DOHH2 (cell line): ENCODE results near the gene CRADD.

Source experiments
- H3F3A ChIP-seq: fragments of 200-600 bp; sonication (generic), shearing (Covaris generic); 2 replicates; pipeline ENCODE4 v1.6.0; 2016; ENCODE audit warnings: antibody characterized with exemption, mild to moderate bottlenecking; ENCODE audit not compliant: control insufficient read depth, insufficient read depth
- H3K27ac ChIP-seq: fragments of 200-600 bp; sonication (generic); 2 replicates; pipeline ENCODE4 v1.5.1; 2014; ENCODE audit warnings: low read depth, mild to moderate bottlenecking, low read length, moderate library complexity
- H3K27me3 ChIP-seq: fragments of 200-600 bp; sonication (generic); 2 replicates; pipeline ENCODE4 v1.6.1; 2014; ENCODE audit warnings: mild to moderate bottlenecking, low read length, mixed read lengths; ENCODE audit not compliant: control insufficient read depth
- H3K36me3 ChIP-seq: fragments of 200-600 bp; sonication (generic); 2 replicates; pipeline ENCODE4 v1.6.1; 2014; ENCODE audit warnings: mild to moderate bottlenecking, low read length, moderate library complexity, mixed read lengths; ENCODE audit not compliant: control insufficient read depth
- H3K4me1 ChIP-seq: fragments of 200-600 bp; sonication (generic); 2 replicates; pipeline ENCODE4 v1.6.1; 2014; ENCODE audit warnings: mild to moderate bottlenecking, low read length, mixed read lengths; ENCODE audit not compliant: control insufficient read depth
- H3K4me2 ChIP-seq: fragments of 200-600 bp; sonication (generic); 2 replicates; pipeline ENCODE4 v1.6.0; 2014; ENCODE audit warnings: mild to moderate bottlenecking, low read length, moderate library complexity
- H3K4me3 ChIP-seq: fragments of 200-600 bp; sonication (generic); 2 replicates; pipeline ENCODE4 v1.5.1; 2014; ENCODE audit warnings: mild to moderate bottlenecking, low read length, mixed read lengths
- H3K79me2 ChIP-seq: fragments of 200-600 bp; sonication (generic); 2 replicates; pipeline ENCODE4 v1.6.1; 2014; ENCODE audit warnings: mild to moderate bottlenecking, low read length, mixed read lengths; ENCODE audit not compliant: control insufficient read depth
- H3K9me2 ChIP-seq: fragments of 200-600 bp; sonication (generic); replicated peaks from 2 replicates; pipeline ENCODE4 v1.6.1; 2014; ENCODE audit warnings: mild to moderate bottlenecking, low read length, mixed read lengths; ENCODE audit not compliant: control insufficient read depth
- H3K9me3 ChIP-seq: fragments of 200-600 bp; sonication (generic); 2 replicates; pipeline ENCODE4 v1.6.1; 2014; ENCODE audit warnings: antibody characterized with exemption, low read length, mixed read lengths; ENCODE audit not compliant: control insufficient read depth, insufficient read depth
- H4K20me1 ChIP-seq: fragments of 200-600 bp; sonication (generic); 2 replicates; pipeline ENCODE4 v1.6.0; 2014; ENCODE audit warnings: low read depth, mild to moderate bottlenecking, antibody characterized with exemption, low read length, moderate library complexity; ENCODE audit not compliant: control insufficient read depth, insufficient read depth
- EZH2phosphoT487 ChIP-seq: fragments of 200-600 bp; sonication (generic); IDR thresholded peaks from 2 replicates; pipeline ENCODE4 v1.6.1; 2017; ENCODE audit warnings: borderline replicate concordance, mild to moderate bottlenecking, antibody characterized with exemption, low read length, moderate library complexity, mixed read lengths
- TF ChIP-seq, protein P1 (sequence below): fragments of 200-600 bp; sonication (generic); IDR thresholded peaks from one replicate; pipeline ENCODE4 v1.5.1; 2014; ENCODE audit warnings: antibody characterized with exemption, mild to moderate bottlenecking, low read depth, low read length; ENCODE audit not compliant: poor library complexity, severe bottlenecking

CRADD gene

GRCh38 chr12:93862424-93862823 is 185.2 kb downstream of the CRADD start:
- Histone ChIP-seq H3K27me3 (no peaks in the 10 kb centered on the region), H3K9me3 (peaks cover 16% of the 10 kb centered on the region; the same call in 1 of the 2 replicates), H3K27ac (no peak overlapping the region), H3K36me3 (no peaks in the 10 kb centered on the region), H4K20me1 (no peaks in the 10 kb centered on the region), H3K9me2 (no peaks in the 10 kb centered on the region), H3K4me3 (no peak overlapping the region), H3F3A (no peaks in the 10 kb centered on the region), H3K4me2 (no peak overlapping the region), H3K79me2 (no peaks in the 10 kb centered on the region), H3K4me1 (no peaks in the 10 kb centered on the region)
- TF ChIP-seq, protein P1, sequence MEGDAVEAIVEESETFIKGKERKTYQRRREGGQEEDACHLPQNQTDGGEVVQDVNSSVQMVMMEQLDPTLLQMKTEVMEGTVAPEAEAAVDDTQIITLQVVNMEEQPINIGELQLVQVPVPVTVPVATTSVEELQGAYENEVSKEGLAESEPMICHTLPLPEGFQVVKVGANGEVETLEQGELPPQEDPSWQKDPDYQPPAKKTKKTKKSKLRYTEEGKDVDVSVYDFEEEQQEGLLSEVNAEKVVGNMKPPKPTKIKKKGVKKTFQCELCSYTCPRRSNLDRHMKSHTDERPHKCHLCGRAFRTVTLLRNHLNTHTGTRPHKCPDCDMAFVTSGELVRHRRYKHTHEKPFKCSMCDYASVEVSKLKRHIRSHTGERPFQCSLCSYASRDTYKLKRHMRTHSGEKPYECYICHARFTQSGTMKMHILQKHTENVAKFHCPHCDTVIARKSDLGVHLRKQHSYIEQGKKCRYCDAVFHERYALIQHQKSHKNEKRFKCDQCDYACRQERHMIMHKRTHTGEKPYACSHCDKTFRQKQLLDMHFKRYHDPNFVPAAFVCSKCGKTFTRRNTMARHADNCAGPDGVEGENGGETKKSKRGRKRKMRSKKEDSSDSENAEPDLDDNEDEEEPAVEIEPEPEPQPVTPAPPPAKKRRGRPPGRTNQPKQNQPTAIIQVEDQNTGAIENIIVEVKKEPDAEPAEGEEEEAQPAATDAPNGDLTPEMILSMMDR, result no peak

DNA sequence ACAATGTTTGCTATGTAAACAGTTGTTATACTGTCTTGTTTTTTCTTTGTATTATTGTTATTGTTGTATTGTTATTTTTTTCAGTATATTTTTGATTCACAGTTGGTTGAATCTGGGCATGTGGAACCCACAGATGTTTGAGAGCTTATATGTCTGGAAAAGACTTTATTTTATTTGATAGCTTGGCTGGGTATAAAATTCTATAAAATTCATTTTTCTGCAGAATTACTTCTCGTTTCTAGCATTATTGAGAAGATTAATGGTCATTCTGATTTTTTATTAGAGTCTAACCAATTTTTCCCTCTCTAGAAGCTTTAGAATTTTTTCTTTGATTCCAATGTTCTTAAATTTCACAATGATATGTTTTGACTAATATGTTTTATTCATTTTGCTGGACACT is 188.6 kb downstream of the CRADD start:
- no peak overlapping the region for H3K4me3 ChIP-seq
- no peaks in the 10 kb centered on the region for H3K4me1 ChIP-seq

GRCh38 chr12:93868771-93869170 is 191.6 kb downstream of the CRADD start:
- Histone ChIP-seq H3K27ac (no peak overlapping the region), H3K9me2 (no peaks in the 10 kb centered on the region), H3K36me3 (no peaks in the 10 kb centered on the region), H3K4me2 (no peak overlapping the region), H3K4me3 (no peak overlapping the region), H3K4me1 (no peaks in the 10 kb centered on the region), H3F3A (no peaks in the 10 kb centered on the region), H3K9me3 (peaks cover 21% of the 10 kb centered on the region; the same call in 1 of the 2 replicates), H3K27me3 (0 out of 2 replicates have a peak, but pooled peaks cover 3% of the 10 kb centered on the region), H4K20me1 (no peaks in the 10 kb centered on the region), H3K79me2 (no peaks in the 10 kb centered on the region)
- TF ChIP-seq, protein P1, result no peak
- no peak for TF ChIP-seq EZH2phosphoT487

More for the DNA sequence above, 188.6 kb downstream of the CRADD start:
- H3K9me3 ChIP-seq, result peaks cover 16% of the 10 kb centered on the region; the same call in 1 of the 2 replicates
- no peaks in the 10 kb centered on the region for H3F3A ChIP-seq
- no peaks in the 10 kb centered on the region for H3K9me2 ChIP-seq
- no peaks in the 10 kb centered on the region for H3K36me3 ChIP-seq
- H3K4me2 ChIP-seq, result no peak overlapping the region
- 0 out of 2 replicates have a peak, but pooled peaks cover 3% of the 10 kb centered on the region for H3K27me3 ChIP-seq
- no peak overlapping the region for H3K27ac ChIP-seq
- H4K20me1 ChIP-seq, result no peaks in the 10 kb centered on the region
- TF ChIP-seq, protein P1, result no peak
- no peak for TF ChIP-seq EZH2phosphoT487
- no peaks in the 10 kb centered on the region for H3K79me2 ChIP-seq
